GM10248 (cell line): ENCODE data around the gene SP140L.
"Not testable (repeated sequence)": the region's sequence is repeated elsewhere in the genome, so short reads cannot be mapped to it uniquely, and the experiment has no call there.

ENCODE experiments used
- CTCF ChIA-PET: fragments of 300-600 bp; sonication (Branson Sonifier 250); formaldehyde crosslinking; extraction: SDS; loops from one replicate; lab custom pipeline; 2021; ENCODE audit warnings: antibody characterized with exemption; lab: Yijun Ruan, JAX
- POLR2A ChIA-PET: fragments of 350-650 bp; sonication (Branson Sonifier 250); formaldehyde crosslinking; extraction: SDS; loops from one replicate; lab custom pipeline; 2020; ENCODE audit warnings: antibody characterized with exemption; lab: Yijun Ruan, JAX
- DNase-seq: peaks from one replicate; pipeline ENCODE4 v3.0.0; 2012; ENCODE audit errors: extremely low spot score
- CTCF ChIP-seq: IDR thresholded peaks from 2 replicates; pipeline ENCODE4 v1.5.1; 2012; ENCODE audit warnings: mild to moderate bottlenecking, low read depth; ENCODE audit errors: extremely low read depth, missing control alignments, control extremely low read depth

SP140L gene

GRCh38 chr2:230400041-230400440 lies 73.0 kb downstream of the SP140L start:
- ChIA-PET POLR2A (no interaction called here), CTCF (no interaction called here)
- no peak for TF ChIP-seq CTCF
- DNase-seq = no peak

GRCh38 chr2:230400454-230400853 lies 73.5 kb downstream of the SP140L start:
- DNase-seq = no peak
- TF ChIP-seq CTCF = no peak
- POLR2A ChIA-PET = no interaction called here
- CTCF ChIA-PET = no interaction called here

- CTCF ChIA-PET, POLR2A ChIA-PET, DNase-seq: not testable (repeated sequence)
Observed at GRCh38 chr2:230401026-230401425, 74.0 kb downstream of the SP140L start.

GRCh38 chr2:230403746-230404145 lies 76.8 kb downstream of the SP140L start:
- ChIA-PET CTCF (interaction anchor here (1.0 to 1.3 kb wide), 4 partner anchors 13 to 337 kb away, joined by 3 read pairs; no protein-coding TSS in a partner anchor), POLR2A (no interaction called here)
- TF ChIP-seq CTCF = no peak
- DNase-seq = no peak

GRCh38 chr2:230405824-230406223 lies 78.8 kb downstream of the SP140L start:
- ChIA-PET CTCF (no interaction called here), POLR2A (no interaction called here)
- TF ChIP-seq CTCF = no peak
- DNase-seq = no peak

GRCh38 chr2:230408244-230408842 lies 81.3 kb downstream of the SP140L start:
- no peak for DNase-seq
- ChIA-PET CTCF (interaction anchor here (1.0 to 1.3 kb wide), 2 partner anchors 9 to 14 kb away, joined by 3 read pairs; no protein-coding TSS in a partner anchor), POLR2A (no interaction called here)

GRCh38 chr2:230409316-230409715 lies 82.3 kb downstream of the SP140L start:
- CTCF ChIA-PET = interaction anchor here (1.3 kb wide), 1 partner anchor 342 kb away, joined by 3 read pairs; no protein-coding TSS in a partner anchor
- POLR2A ChIA-PET, DNase-seq: not testable (repeated sequence)

More at GRCh38 chr2:230408244-230408842, 81.3 kb downstream of the SP140L start:
- TF ChIP-seq CTCF = no peak
